H9 (cell line): ENCODE data around the gene TM2D1. TPM values are rescaled to one million over a fixed set of nuclear protein-coding genes. Genes with fewer than 3 reads are reported as not detected.

Source experiments
- DNase-seq: peaks from one replicate; pipeline ENCODE4 v3.0.0-alpha.2; 2017
- H2AFZ ChIP-seq: one replicate; pipeline ENCODE4 v1.6.1; 2013; ENCODE audit warnings: mild to moderate bottlenecking, low read length, control low read depth, moderate library complexity
- H2AK5ac ChIP-seq: 2 replicates; pipeline ENCODE4 v1.6.1; 2013; ENCODE audit warnings: low read length, control low read depth, mixed read lengths; ENCODE audit not compliant: insufficient read length
- H2BK120ac ChIP-seq: one replicate; pipeline ENCODE4 v1.6.1; 2013; ENCODE audit warnings: low read depth, mild to moderate bottlenecking, low read length, control low read depth, inconsistent platforms; ENCODE audit not compliant: poor library complexity, severe bottlenecking
- H2BK12ac ChIP-seq: 2 replicates; pipeline ENCODE4 v1.6.1; 2013; ENCODE audit warnings: low read length, control low read depth, mixed read lengths, low read depth; ENCODE audit not compliant: insufficient read length
- H2BK15ac ChIP-seq: 2 replicates; pipeline ENCODE4 v1.6.1; 2013; ENCODE audit warnings: low read depth, low read length, control low read depth
- H2BK20ac ChIP-seq: one replicate; pipeline ENCODE4 v1.6.1; 2013; ENCODE audit warnings: low read depth, mild to moderate bottlenecking, low read length, control low read depth, inconsistent platforms; ENCODE audit not compliant: poor library complexity, severe bottlenecking
- H2BK5ac ChIP-seq: 2 replicates; pipeline ENCODE4 v1.6.1; 2013; ENCODE audit warnings: low read length, control low read depth, mixed read lengths; ENCODE audit not compliant: insufficient read length
- H3K14ac ChIP-seq: 2 replicates; pipeline ENCODE4 v1.6.1; 2013; ENCODE audit warnings: low read length, control low read depth; ENCODE audit not compliant: insufficient read depth
- H3K18ac ChIP-seq: 2 replicates; pipeline ENCODE4 v1.6.1; 2013; ENCODE audit warnings: low read depth, mild to moderate bottlenecking, mixed read lengths, low read length, control low read depth; ENCODE audit not compliant: insufficient read length
- H3K23ac ChIP-seq: 2 replicates; pipeline ENCODE4 v1.6.1; 2013; ENCODE audit warnings: low read length, control low read depth, mixed read lengths, low read depth; ENCODE audit not compliant: insufficient read length
- H3K23me2 ChIP-seq: 2 replicates; pipeline ENCODE4 v1.6.1; 2013; ENCODE audit warnings: low read depth, mild to moderate bottlenecking, mixed read lengths, low read length, control low read depth; ENCODE audit not compliant: insufficient read length, poor library complexity, severe bottlenecking
- H3K27ac ChIP-seq: 2 replicates; pipeline ENCODE4 v1.5.1; 2013; ENCODE audit warnings: low read length, control low read depth, mixed read lengths, low read depth; ENCODE audit not compliant: insufficient read length
- H3K27me3 ChIP-seq: 2 replicates; pipeline ENCODE4 v1.6.1; 2013; ENCODE audit warnings: low read length, control low read depth, inconsistent platforms; ENCODE audit not compliant: insufficient read depth
- H3K4ac ChIP-seq: 2 replicates; pipeline ENCODE4 v1.6.1; 2013; ENCODE audit warnings: low read depth, mild to moderate bottlenecking, control low read depth, inconsistent platforms, low read length, moderate library complexity
- H3K4me1 ChIP-seq: 2 replicates; pipeline ENCODE4 v1.6.1; 2013; ENCODE audit warnings: low read length, control low read depth, inconsistent platforms; ENCODE audit not compliant: insufficient read depth
- H3K4me2 ChIP-seq: 2 replicates; pipeline ENCODE4 v1.6.1; 2013; ENCODE audit warnings: low read length, control low read depth, mixed read lengths; ENCODE audit not compliant: insufficient read length, insufficient read depth
- H3K56ac ChIP-seq: 2 replicates; pipeline ENCODE4 v1.6.1; 2013; ENCODE audit warnings: low read depth, mild to moderate bottlenecking, mixed read lengths, low read length, control low read depth; ENCODE audit not compliant: insufficient read length
- H3K79me1 ChIP-seq: 2 replicates; pipeline ENCODE4 v1.6.1; 2013; ENCODE audit warnings: low read depth, mild to moderate bottlenecking, moderate library complexity, low read length, control low read depth, inconsistent platforms; ENCODE audit not compliant: insufficient read depth, poor library complexity, severe bottlenecking
- H3K79me2 ChIP-seq: 2 replicates; pipeline ENCODE4 v1.6.1; 2013; ENCODE audit warnings: low read length, control low read depth, inconsistent platforms; ENCODE audit not compliant: insufficient read depth
- H3K9ac ChIP-seq: 2 replicates; pipeline ENCODE4 v1.6.1; 2013; ENCODE audit warnings: low read length, control low read depth, mixed read lengths; ENCODE audit not compliant: insufficient read length; ENCODE audit errors: extremely low read depth
- H3K9me3 ChIP-seq: one replicate; pipeline ENCODE4 v1.6.1; 2013; ENCODE audit warnings: low read depth, low read length, inconsistent platforms; ENCODE audit not compliant: control insufficient read depth
- H3T11ph ChIP-seq: one replicate; pipeline ENCODE4 v1.6.1; 2013; ENCODE audit warnings: mild to moderate bottlenecking, low read length, control low read depth, inconsistent platforms
- H4K20me1 ChIP-seq: one replicate; pipeline ENCODE4 v1.6.1; 2013; ENCODE audit not compliant: control insufficient read depth, insufficient read length, insufficient read depth
- H4K5ac ChIP-seq: 2 replicates; pipeline ENCODE4 v1.6.1; 2013; ENCODE audit warnings: low read depth, mild to moderate bottlenecking, mixed read lengths, low read length, control low read depth; ENCODE audit not compliant: insufficient read length
- H4K8ac ChIP-seq: replicated peaks from 2 replicates; pipeline ENCODE4 v1.6.1; 2013; ENCODE audit warnings: low read length, control low read depth, mixed read lengths, low read depth; ENCODE audit not compliant: insufficient read length
- H4K91ac ChIP-seq: 2 replicates; pipeline ENCODE4 v1.6.1; 2013; ENCODE audit warnings: low read depth, mild to moderate bottlenecking, moderate library complexity, mixed read lengths, low read length, control low read depth; ENCODE audit not compliant: insufficient read length
- H3K27ac Mint-ChIP-seq, 3 experiments: 2 replicates in 2 of 3; 3 replicates in 1 of 3; pipeline ENCODE4 v1.8.0; 2020 to 2021; ENCODE audit warnings: mixed read lengths in 3 of 3, mild to moderate bottlenecking in 1 of 3, moderate library complexity in 1 of 3
- H3K27me3 Mint-ChIP-seq: 2 replicates; pipeline ENCODE4 v1.8.0; 2021; ENCODE audit warnings: low read depth, mild to moderate bottlenecking, moderate library complexity, mixed read lengths
- H3K36me3 Mint-ChIP-seq, 3 experiments: 2 replicates in 2 of 3; 3 replicates in 1 of 3; pipeline ENCODE4 v1.8.0; 2020 to 2021; ENCODE audit warnings: low read depth in 3 of 3, mixed read lengths in 3 of 3; ENCODE audit not compliant: insufficient read depth in 1 of 3
- H3K4me1 Mint-ChIP-seq, 2 experiments: 2 replicates each; pipeline ENCODE4 v1.8.0; 2020; ENCODE audit warnings: mixed read lengths in 2 of 2
- H3K4me3 Mint-ChIP-seq, 2 experiments: 2 replicates in 1 of 2; 3 replicates in 1 of 2; pipeline ENCODE4 v1.8.0; 2020 to 2021; ENCODE audit warnings: mild to moderate bottlenecking in 2 of 2, mixed read lengths in 2 of 2, moderate library complexity in 1 of 2
- H3K9me3 Mint-ChIP-seq, 2 experiments: 2 replicates in 1 of 2; 3 replicates in 1 of 2; pipeline ENCODE4 v1.8.0; 2020; ENCODE audit warnings: mild to moderate bottlenecking in 2 of 2, mixed read lengths in 2 of 2, moderate library complexity in 1 of 2
- CTCF ChIP-seq: fragments of 200-600 bp; sonication (generic); conservative IDR thresholded peaks from 3 replicates; pipeline ENCODE4 v1.8.0; 2021; ENCODE audit warnings: antibody characterized with exemption, mild to moderate bottlenecking
- WGBS: extraction: QIAGEN DNeasy Blood & Tissue Kit; methylation state at CpG from one replicate; pipeline ENCODE4 v1.1.7; 2013; ENCODE audit warnings: missing lambda C conversion rate, low lambda C conversion rate, mixed read lengths; ENCODE audit not compliant: insufficient read length; ENCODE audit errors: extremely low coverage; 5-methylcytosine and 5-hydroxymethylcytosine counted together
- total RNA-seq: library from RNA; stranded (reverse); gene quantifications from 2 replicates; pipeline ENCODE4 v1.2.1, GENCODE V29; 2021

The TM2D1 gene
- total RNA-seq, 1 experiment from 2014 or later: 20.3 TPM

- Mint-ChIP-seq H3K27me3 (peaks cover 16% of the 10 kb centered on the region), H3K4me3 (no peak overlapping the region), H3K9me3 (no peaks in the 10 kb centered on the region), H3K4me1 (peaks cover 17 to 21% of the 10 kb centered on the region in 2 experiments), H3K27ac (no peak overlapping the region), H3K36me3 (no peaks in the 10 kb centered on the region)
- Histone ChIP-seq H3K79me1 (no peaks in the 10 kb centered on the region), H3K23me2 (no peaks in the 10 kb centered on the region), H4K20me1 (no peaks in the 10 kb centered on the region), H3K4me2 (no peak overlapping the region), H2BK12ac (no peak overlapping the region), H2BK15ac (no peak overlapping the region), H4K8ac (no peak overlapping the region), H2AK5ac (no peak overlapping the region), H3K27ac (no peak overlapping the region), H3K27me3 (no peaks in the 10 kb centered on the region), H3K56ac (no peak overlapping the region), H4K91ac (no peak overlapping the region), H3T11ph (no peak overlapping the region), H3K14ac (no peak overlapping the region), H2AFZ (no peak overlapping the region), H3K18ac (no peak overlapping the region), H3K9ac (no peak overlapping the region), H3K79me2 (no peaks in the 10 kb centered on the region), H4K5ac (no peak overlapping the region), H3K4ac (no peak overlapping the region), H2BK20ac (no peak overlapping the region), H3K23ac (no peak overlapping the region), H2BK5ac (no peak overlapping the region), H3K9me3 (no peaks in the 10 kb centered on the region), H3K4me1 (no peaks in the 10 kb centered on the region), H2BK120ac (no peak overlapping the region)
- no peak for DNase-seq
- no CpG with 5 or more reads among the region's 5 CpGs for WGBS
- no peak for TF ChIP-seq CTCF
These were observed 82.3 kb downstream of the TM2D1 start for GRCh38 chr1:61642475-61643232.
